CD4-positive, alpha-beta T cell treated with Interleukin-17A for 4 hours (primary cell): Measurements from ENCODE around the gene ARPC1B.
"Not testable (repeated sequence)": the region's sequence is repeated elsewhere in the genome, so short reads cannot be mapped to it uniquely, and the experiment has no call there.

ENCODE experiments used
- DNase-seq: peaks from one replicate; pipeline ENCODE4 v3.0.0-alpha.2; 2020; ENCODE audit warnings: mixed read lengths

ARPC1B gene

GRCh38 chr7:99415513-99416127 lies 41.1 kb downstream of the ARPC1B start:
- DNase-seq = not testable (repeated sequence)

DNA sequence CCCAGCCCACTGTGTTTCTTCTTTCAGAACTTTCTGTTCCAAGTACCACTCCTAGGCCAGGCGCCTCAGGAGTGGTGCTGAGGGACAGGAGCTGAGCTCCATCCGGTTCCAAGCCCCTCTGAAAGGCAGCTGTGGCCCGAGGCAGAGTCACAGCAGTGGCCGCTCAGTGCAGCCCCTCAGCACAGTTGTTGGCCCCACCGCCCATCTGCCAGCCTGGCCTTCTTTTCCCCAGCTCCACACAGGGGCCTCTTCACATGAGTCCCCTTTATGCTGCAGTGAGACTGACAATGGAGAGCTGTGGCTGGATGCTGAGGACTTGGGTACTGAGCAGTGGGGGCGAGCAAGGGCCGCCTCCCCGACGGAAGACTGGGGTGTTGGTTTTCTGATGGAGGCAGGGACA lies 43.7 kb downstream of the ARPC1B start:
- no peak for DNase-seq

DNA sequence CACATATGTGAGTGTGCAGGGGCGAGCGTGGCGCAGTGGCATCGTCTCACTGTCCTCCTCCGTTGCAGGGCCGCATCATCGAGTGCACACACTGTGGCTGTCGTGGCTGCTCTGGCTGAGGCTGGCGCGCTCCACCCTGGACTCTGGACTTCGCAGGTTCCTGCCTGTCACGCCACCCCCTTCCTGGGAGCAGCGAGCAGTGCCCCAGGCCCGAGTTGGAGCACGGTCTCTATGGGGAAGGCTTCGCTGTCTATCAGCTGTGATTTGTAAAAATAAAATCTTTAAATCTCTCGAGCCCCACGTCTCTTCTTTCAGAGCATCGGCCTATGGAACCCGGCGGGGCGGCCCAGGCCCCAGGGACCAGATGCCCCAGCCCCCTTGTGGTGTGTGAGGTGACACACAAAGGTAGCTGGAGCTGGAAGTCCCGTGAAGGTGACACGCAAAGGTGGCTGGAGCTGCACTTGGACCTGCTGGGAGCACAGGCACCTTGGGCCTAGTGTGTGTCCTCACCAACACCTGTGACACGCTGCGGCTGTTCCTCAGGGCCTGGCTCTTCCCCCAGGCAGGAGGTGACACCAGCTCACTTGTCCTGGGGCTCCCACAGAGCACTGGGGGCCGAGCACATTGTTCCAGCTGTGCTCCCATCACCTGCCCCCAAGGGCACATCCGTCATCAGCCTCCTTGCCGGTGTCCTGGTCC lies 44.9 kb downstream of the ARPC1B start:
- DNase-seq = no peak

DNA sequence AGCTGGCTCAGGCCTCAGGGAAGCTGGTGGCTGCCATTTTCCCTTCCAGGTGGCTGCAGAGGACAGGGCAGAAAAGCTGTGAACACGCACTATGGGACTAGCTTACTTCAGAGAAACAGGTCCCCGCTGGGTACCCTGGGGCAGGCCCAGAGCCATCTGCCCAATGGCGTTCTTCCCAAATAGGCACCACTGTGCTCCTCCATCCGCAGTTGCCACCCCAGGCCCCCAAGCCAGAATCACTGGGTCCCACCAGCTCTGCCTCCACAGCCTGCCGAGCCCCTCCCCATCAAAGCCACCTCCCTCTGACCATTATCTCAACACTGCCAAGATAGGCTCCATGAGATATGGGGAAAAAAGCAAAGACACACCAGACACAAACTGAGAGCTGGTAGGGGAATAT lies 45.7 kb downstream of the ARPC1B start:
- DNase-seq = no peak

DNA sequence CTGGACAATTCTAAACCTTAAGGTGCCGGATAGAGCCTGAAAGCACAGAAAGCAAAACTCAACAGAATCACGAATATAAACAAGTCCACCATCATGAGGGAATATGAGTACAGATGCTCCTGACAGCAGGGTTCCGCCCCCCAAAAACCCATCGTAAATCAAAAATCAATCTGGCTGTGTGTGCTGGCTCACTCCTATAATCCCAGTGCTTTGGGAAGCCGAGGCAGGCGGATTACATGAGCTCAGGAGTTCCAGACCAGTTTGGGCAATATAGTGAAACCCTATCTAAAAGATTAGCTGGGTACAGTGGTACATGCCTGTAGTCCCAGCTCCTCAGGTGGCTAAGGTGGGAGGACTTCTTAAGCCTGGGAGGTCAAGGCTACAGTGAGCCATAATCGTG lies 46.5 kb downstream of the ARPC1B start:
- DNase-seq = no peak

DNA sequence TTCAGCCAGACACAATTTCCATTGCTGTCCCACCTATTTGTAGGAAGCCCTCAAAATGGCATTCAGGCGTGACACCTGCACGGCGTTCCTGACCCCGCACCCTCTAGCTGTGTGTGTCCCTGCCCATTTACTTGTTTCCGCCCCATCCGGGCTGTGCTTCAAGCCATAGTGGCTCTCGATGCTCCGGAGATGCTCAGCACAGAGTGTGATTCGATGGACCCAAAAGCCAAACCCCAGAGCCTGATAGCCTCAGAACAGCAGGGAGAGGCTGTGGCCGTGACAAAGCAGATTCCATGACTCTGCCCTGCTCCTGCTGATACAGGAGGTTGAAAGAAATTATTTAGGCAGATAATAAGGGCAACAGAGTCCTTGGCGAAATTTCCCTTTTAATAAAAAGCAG lies 47.7 kb downstream of the ARPC1B start:
- no peak for DNase-seq

- no peak for DNase-seq
These were observed 48.1 kb downstream of the ARPC1B start for GRCh38 chr7:99422625-99423024.

DNA sequence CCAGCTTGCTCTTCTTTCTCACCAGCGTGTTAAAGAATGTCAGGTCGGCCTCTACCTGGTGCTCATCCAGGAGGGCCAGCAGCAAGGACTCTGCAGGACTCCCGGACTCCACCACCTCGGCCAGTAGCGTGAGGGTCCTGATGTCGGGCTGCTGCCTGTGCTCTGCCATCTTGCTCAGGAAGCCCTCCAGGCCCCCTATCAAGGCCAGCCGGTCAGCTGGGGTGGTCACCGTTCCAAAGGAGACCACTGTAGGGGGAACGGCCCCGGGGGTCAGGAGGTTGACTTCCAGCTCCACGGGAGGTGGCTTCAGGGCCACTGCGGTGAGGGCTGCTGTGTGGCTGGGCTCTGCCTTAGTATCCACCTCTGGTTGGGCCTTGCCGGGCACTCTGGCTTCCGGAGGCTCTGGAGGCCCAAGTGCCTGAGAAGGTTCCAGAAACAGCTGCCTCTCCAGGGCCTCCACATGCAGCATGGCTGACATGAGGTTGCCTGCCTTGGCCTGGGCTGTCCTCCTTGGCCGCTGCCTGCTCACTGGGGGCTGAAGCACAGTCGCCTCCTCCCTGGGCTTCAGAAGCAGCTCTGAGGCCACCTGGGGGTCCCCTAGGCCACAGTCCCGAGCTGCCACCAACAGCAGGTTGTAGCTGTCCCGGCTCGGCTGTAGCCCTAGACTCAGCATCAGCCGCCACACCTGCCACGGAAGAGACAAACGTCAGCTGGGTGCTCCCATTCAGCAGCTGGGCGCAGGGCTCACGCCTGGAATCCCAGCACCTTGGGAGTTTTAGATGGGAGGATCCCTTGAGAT lies 50.6 kb downstream of the ARPC1B start:
- no peak for DNase-seq

- peak; percentile 36 for DNase-seq
These were observed 54.5 kb downstream of the ARPC1B start for GRCh38 chr7:99428972-99429566.

DNA sequence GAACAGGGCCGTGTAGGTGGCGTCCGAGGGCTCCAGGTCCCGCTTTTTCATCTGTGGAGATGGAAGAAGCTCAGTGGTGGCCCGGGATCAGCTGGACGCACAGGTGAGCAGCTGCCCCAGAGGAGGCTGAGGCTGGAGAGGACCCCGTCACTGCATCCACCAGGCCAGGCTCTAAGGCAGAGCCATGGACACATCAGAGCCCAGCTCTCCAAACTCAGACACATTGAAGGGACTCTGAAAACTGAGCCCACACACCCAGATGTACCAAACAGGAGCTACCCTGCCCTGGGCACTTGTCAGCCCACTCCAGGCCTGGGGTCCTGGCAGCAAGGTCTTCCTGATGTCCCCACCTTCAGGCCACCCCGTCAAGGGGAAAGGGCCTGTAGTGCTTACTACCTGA lies 55.2 kb downstream of the ARPC1B start:
- no peak for DNase-seq

DNA sequence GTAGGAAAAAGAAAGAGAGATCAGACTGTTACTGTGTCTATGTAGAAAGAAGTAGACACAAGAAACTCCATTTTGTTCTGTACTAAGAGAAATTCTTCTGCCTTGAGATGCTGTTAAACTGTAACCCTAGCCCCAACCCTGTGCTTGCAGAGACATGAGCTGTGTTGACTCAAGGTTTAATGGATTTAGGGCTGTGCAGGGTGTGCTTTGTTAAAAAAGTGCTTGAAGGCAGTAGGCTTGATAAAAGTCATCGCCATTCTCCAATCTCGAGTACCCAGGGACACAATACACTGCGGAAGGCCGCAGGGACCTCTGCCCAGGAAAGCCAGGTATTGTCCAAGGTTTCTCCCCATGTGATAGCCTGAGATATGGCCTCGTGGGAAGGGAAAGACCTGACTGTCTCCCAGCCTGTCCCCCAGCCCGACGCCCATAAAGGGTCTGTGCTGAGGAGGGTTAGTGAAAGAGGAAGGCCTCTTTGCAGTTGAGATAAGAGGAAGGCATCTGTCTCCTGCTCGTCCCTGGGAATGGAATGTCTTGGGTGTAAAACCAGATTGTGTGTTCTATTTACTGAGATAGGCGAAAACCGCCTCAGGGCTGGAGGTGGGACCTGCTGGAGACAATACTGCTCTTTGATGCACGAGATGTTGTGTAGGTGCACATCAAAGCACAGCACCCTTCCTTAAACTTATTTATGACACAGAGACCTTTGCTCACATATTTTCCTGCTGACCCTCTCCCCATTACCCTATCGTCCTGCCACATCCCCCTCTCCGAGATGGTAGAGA lies 57.4 kb downstream of the ARPC1B start:
- DNase-seq = not testable (repeated sequence)

- no peak for DNase-seq
These were observed 58.6 kb downstream of the ARPC1B start for GRCh38 chr7:99433158-99433557.

DNA sequence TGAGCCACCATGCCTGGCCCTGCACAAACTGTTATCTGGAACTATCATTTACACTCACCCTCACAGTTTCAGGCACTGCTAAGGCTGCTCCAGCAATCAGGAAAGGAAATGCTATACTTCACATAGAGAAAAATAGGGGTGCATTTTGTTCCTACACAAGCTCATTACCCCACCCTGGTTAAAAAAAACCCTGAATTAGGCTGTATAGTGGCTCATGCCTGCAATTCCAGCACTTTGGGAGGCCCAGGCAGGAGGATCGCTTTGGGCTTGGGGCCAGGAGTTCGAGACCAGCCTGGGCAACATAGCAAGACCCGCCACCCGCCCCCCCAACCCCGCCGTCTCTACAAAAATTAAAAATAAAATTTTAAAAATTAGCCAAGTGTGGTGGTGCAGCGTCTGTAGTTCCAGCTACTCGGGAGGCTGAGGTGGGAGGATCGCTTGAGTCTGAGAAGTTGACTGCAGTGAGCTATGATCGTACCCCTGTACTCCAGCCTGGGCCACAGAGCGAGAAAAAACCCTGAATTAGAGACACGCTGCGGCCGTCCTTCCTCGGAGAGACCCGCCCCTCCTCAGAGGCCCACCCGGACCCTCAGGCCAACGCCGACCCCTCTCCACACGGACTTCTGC lies 63.5 kb downstream of the ARPC1B start:
- no peak for DNase-seq

- DNase-seq = peak; percentile 92
These were observed 64.3 kb downstream of the ARPC1B start, which contains the start of the genes CPSF4 and PTCD1 for GRCh38 chr7:99438573-99439480. TSS of gene CPSF4 (plus strand) at chr7:99438943. CDS start at chr7:99439083, 140 bp downstream. TSS of gene PTCD1 (minus strand) at chr7:99438798. CDS start at chr7:99435242, 3,556 bp downstream.

- no peak for DNase-seq
These were observed 65.7 kb downstream of the ARPC1B start for GRCh38 chr7:99440195-99440594.
